GM21528 (cell line): ENCODE results near the gene FDPS.
"Not testable (repeated sequence)": the region's sequence is repeated elsewhere in the genome, so short reads cannot be mapped to it uniquely, and the experiment has no call there.

Source experiments
- ATAC-seq: cut with Tn5 transposase; IDR thresholded peaks from one replicate; pipeline ENCODE4 v1.9.1; 2021; ENCODE audit warnings: mild to moderate bottlenecking, moderate library complexity; ENCODE audit not compliant: unreplicated experiment, low FRiP score

The FDPS gene

GRCh38 chr1:155285063-155285462 is 23.6 kb upstream of the FDPS start:
- ATAC-seq = no peak

GRCh38 chr1:155285631-155286044 is 23.0 kb upstream of the FDPS start:
- ATAC-seq = no peak

- no peak for ATAC-seq
These were observed 22.1 kb upstream of the FDPS start for GRCh38 chr1:155286544-155286943.

GRCh38 chr1:155287987-155288543 is 20.6 kb upstream of the FDPS start:
- no peak for ATAC-seq

GRCh38 chr1:155291006-155291405 is 17.7 kb upstream of the FDPS start:
- not testable (repeated sequence) for ATAC-seq

- no peak for ATAC-seq
These were observed 15.4 kb upstream of the FDPS start for GRCh38 chr1:155293086-155293749.

- no peak for ATAC-seq
These were observed 14.0 kb upstream of the FDPS start for GRCh38 chr1:155294520-155295182.

GRCh38 chr1:155295183-155295941 is 13.3 kb upstream of the FDPS start:
- no peak for ATAC-seq

- no peak for ATAC-seq
These were observed 12.8 kb upstream of the FDPS start for GRCh38 chr1:155295942-155296267.

- no peak for ATAC-seq
These were observed 12.0 kb upstream of the FDPS start for GRCh38 chr1:155296661-155297060.

- ATAC-seq = no peak
These were observed 11.3 kb upstream of the FDPS start for GRCh38 chr1:155297384-155297783.

GRCh38 chr1:155300024-155300423 is 8.6 kb upstream of the FDPS start:
- ATAC-seq = no peak

- no peak for ATAC-seq
These were observed 7.9 kb upstream of the FDPS start for GRCh38 chr1:155300553-155301329.

GRCh38 chr1:155301342-155301841 is 7.3 kb upstream of the FDPS start, which contains the start of gene PKLR:
PKLR (minus strand) TSS chr1:155301438; CDS start chr1:155301395, 43 bp downstream.
- no peak for ATAC-seq

- ATAC-seq = no peak
These were observed 4.1 kb upstream of the FDPS start for GRCh38 chr1:155304558-155305063.

- ATAC-seq = no peak
These were observed 2.7 kb upstream of the FDPS start for GRCh38 chr1:155305881-155306391.

GRCh38 chr1:155307247-155307740 is 1.4 kb upstream of the FDPS start:
- ATAC-seq = no peak

- no peak for ATAC-seq
These were observed 856 bp downstream of the FDPS start for GRCh38 chr1:155309423-155310021.

GRCh38 chr1:155313261-155313660 is 4.6 kb downstream of the FDPS start:
- ATAC-seq = no peak
